GM18858 (cell line): ENCODE data around the gene ACBD4.
A peak's percentile ranks its signal among the peaks of the same experiment; 100 is the strongest.

Experiments
- ATAC-seq: cut with Tn5 transposase; IDR thresholded peaks from one replicate; pipeline ENCODE4 v1.9.1; 2021; ENCODE audit not compliant: unreplicated experiment

Gene ACBD4

GRCh38 chr17:45135192-45135977 is at the start of gene ACBD4:
Gene ACBD4 (plus strand): TSS chr17:45135687. CDS start chr17:45136145, 458 bp downstream.
- ATAC-seq = peak; percentile 67

GRCh38 chr17:45086391-45086790 is 49.1 kb upstream of the ACBD4 start:
- no peak for ATAC-seq

GRCh38 chr17:45086865-45087503 is 48.5 kb upstream of the ACBD4 start:
- no peak for ATAC-seq

- ATAC-seq = no peak
Measured at GRCh38 chr17:45087504-45087975, 47.9 kb upstream of the ACBD4 start.

GRCh38 chr17:45087978-45088377 is 47.5 kb upstream of the ACBD4 start:
- no peak for ATAC-seq

GRCh38 chr17:45088741-45089140 is 46.7 kb upstream of the ACBD4 start:
- ATAC-seq = no peak

GRCh38 chr17:45090711-45091110 is 44.8 kb upstream of the ACBD4 start:
- ATAC-seq = no peak

GRCh38 chr17:45091778-45092425 is 43.6 kb upstream of the ACBD4 start:
- no peak for ATAC-seq

GRCh38 chr17:45092911-45093430 is 42.5 kb upstream of the ACBD4 start:
- ATAC-seq = no peak

GRCh38 chr17:45093444-45094110 is 41.9 kb upstream of the ACBD4 start:
- no peak for ATAC-seq

GRCh38 chr17:45096141-45096540 is 39.3 kb upstream of the ACBD4 start:
- no peak for ATAC-seq

- no peak for ATAC-seq
Measured at GRCh38 chr17:45096926-45097325, 38.6 kb upstream of the ACBD4 start.

GRCh38 chr17:45098081-45098868 is 37.2 kb upstream of the ACBD4 start:
- ATAC-seq = no peak

- ATAC-seq = no peak
Measured at GRCh38 chr17:45098869-45099616, 36.4 kb upstream of the ACBD4 start.

GRCh38 chr17:45101546-45101882 is 34.0 kb upstream of the ACBD4 start:
- ATAC-seq = no peak

- ATAC-seq = no peak
Measured at GRCh38 chr17:45101883-45102811, 33.3 kb upstream of the ACBD4 start.

GRCh38 chr17:45102856-45103255 is 32.6 kb upstream of the ACBD4 start:
- ATAC-seq = no peak

GRCh38 chr17:45103269-45103795 is 32.2 kb upstream of the ACBD4 start:
- ATAC-seq = no peak
